GM13976 (cell line): ENCODE measurements around the gene TPCN2.

Source experiments
- DNase-seq: peaks from one replicate; pipeline ENCODE4 v3.0.0; 2012; ENCODE audit warnings: low spot score
- CTCF ChIP-seq: IDR thresholded peaks from 2 replicates; pipeline ENCODE4 v1.5.1; 2012; ENCODE audit warnings: borderline replicate concordance, mild to moderate bottlenecking; ENCODE audit not compliant: insufficient read depth; ENCODE audit errors: extremely low read depth, missing control alignments, control extremely low read depth
- in situ Hi-C: fragments of 300-500 bp; cut with MboI; formaldehyde crosslinking; loops from one replicate; pipeline ENCODE4 v1.12.0; 2022; ENCODE audit warnings: low sequenced_read_pairs, mixed read lengths, inconsistent platforms; ENCODE audit not compliant: unreplicated experiment

The TPCN2 gene

GRCh38 chr11:69005631-69006368 lies 42.9 kb upstream of the TPCN2 start:
- in situ Hi-C loops, result no loop called here
- no peak for TF ChIP-seq CTCF

GRCh38 chr11:69006816-69007215 lies 41.9 kb upstream of the TPCN2 start:
- no peak for DNase-seq
- TF ChIP-seq CTCF, result no peak
- in situ Hi-C loops, result no loop called here

More at GRCh38 chr11:69005631-69006368, 42.9 kb upstream of the TPCN2 start:
- DNase-seq, result no peak

GRCh38 chr11:69007975-69008381 lies 40.8 kb upstream of the TPCN2 start:
- in situ Hi-C loops, result no loop called here
- no peak for TF ChIP-seq CTCF
- no peak for DNase-seq

- no peak for DNase-seq
- in situ Hi-C loops, result no loop called here
- no peak for TF ChIP-seq CTCF
These were observed 39.8 kb upstream of the TPCN2 start for GRCh38 chr11:69008737-69009440.

GRCh38 chr11:69009441-69010211 lies 39.1 kb upstream of the TPCN2 start:
- DNase-seq, result no peak
- in situ Hi-C loops, result no loop called here
- TF ChIP-seq CTCF, result no peak

- in situ Hi-C loops, result no loop called here
- no peak for DNase-seq
- no peak for TF ChIP-seq CTCF
These were observed 38.3 kb upstream of the TPCN2 start for GRCh38 chr11:69010361-69010891.
